Measurements from ENCODE around the gene EDIL3.

EDIL3 gene

DNA sequence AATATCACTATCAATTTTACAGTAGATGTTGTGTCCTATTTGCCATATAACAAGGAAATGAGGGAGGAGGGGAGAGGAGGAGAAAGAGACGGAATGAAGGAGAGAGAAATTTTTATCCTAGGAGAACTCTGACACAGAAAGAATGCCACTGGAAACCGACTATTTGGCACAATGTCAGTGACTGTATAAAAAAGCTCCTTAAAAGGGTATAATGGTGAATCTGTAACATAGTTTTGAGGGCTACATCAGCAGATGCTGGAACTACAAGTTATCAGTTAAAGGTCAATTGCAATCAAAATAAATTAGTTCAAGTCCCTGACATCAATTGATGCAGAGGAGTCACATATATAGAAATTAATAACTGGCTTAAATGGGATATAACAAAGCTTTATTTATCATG, 5.7 kb downstream of the EDIL3 start:
- no peaks in the 10 kb centered on the region for H4K20me1 ChIP-seq (ENCODE audit: insufficient read depth, low read length)
- TF ChIP-seq, protein P1, sequence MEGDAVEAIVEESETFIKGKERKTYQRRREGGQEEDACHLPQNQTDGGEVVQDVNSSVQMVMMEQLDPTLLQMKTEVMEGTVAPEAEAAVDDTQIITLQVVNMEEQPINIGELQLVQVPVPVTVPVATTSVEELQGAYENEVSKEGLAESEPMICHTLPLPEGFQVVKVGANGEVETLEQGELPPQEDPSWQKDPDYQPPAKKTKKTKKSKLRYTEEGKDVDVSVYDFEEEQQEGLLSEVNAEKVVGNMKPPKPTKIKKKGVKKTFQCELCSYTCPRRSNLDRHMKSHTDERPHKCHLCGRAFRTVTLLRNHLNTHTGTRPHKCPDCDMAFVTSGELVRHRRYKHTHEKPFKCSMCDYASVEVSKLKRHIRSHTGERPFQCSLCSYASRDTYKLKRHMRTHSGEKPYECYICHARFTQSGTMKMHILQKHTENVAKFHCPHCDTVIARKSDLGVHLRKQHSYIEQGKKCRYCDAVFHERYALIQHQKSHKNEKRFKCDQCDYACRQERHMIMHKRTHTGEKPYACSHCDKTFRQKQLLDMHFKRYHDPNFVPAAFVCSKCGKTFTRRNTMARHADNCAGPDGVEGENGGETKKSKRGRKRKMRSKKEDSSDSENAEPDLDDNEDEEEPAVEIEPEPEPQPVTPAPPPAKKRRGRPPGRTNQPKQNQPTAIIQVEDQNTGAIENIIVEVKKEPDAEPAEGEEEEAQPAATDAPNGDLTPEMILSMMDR (IDR thresholded peaks at IDR 0.05; ENCODE audit: low read length): no peak
- H3K4me1 ChIP-seq (ENCODE audit: insufficient read depth, low read length, severe bottlenecking): no peaks in the 10 kb centered on the region
- no peak overlapping the region for H2AFZ ChIP-seq (ENCODE audit: low read length)
- H3K79me2 ChIP-seq (ENCODE audit: insufficient read depth, low read length): no peaks in the 10 kb centered on the region
- H3K9ac ChIP-seq (ENCODE audit: low read length): no peak overlapping the region
- H3K9me2 ChIP-seq (ENCODE audit: low read depth, low read length): no peaks in the 10 kb centered on the region
- no peaks in the 10 kb centered on the region for H3K9me3 ChIP-seq (ENCODE audit: low read length)
- no peaks in the 10 kb centered on the region for H3F3A ChIP-seq (ENCODE audit: insufficient read depth, low read length)
- no peak overlapping the region for H3K27ac ChIP-seq (ENCODE audit: low read depth, low read length, poor library complexity, severe bottlenecking)
- no peaks in the 10 kb centered on the region for H3K27me3 ChIP-seq (ENCODE audit: insufficient read depth, low read length)
- H3K4me3 ChIP-seq (ENCODE audit: low read depth, low read length, poor library complexity, severe bottlenecking): no peak overlapping the region
- no peaks in the 10 kb centered on the region for H3K36me3 ChIP-seq (ENCODE audit: insufficient read depth, low read length)
- no peak overlapping the region for H3K4me2 ChIP-seq (ENCODE audit: low read length)

DNA sequence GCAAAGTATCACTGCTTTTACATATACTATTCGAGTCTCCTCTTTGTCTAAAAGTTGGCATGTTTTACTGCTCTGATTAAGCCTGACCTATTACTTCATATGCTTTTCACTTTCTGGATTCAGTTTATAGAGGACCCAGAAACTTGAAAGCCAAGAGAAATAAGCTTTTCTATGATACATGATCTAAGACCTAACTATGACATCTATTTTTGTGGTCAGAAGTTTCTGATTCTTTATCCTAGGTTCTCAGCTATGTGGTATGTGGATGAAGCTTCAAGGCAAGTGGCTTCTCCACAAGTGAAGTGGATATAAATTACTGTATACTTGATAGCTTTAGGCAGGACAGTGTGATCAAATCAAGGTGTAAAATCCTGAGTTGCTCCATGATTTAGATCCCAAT, 6.3 kb downstream of the EDIL3 start:
- H3K4me2 ChIP-seq (ENCODE audit: low read length): no peak overlapping the region
- H3K4me1 ChIP-seq (ENCODE audit: insufficient read depth, low read length, severe bottlenecking): no peaks in the 10 kb centered on the region
- no peak overlapping the region for H2AFZ ChIP-seq (ENCODE audit: low read length)
- no peaks in the 10 kb centered on the region for H3K9me2 ChIP-seq (ENCODE audit: low read depth, low read length)
- H3K79me2 ChIP-seq (ENCODE audit: insufficient read depth, low read length): no peaks in the 10 kb centered on the region
- H3K9me3 ChIP-seq (ENCODE audit: low read length): no peaks in the 10 kb centered on the region
- H3K27ac ChIP-seq (ENCODE audit: low read depth, low read length, poor library complexity, severe bottlenecking): no peak overlapping the region
- TF ChIP-seq, protein P1 (IDR thresholded peaks at IDR 0.05; ENCODE audit: low read length): no peak
- no peak for TF ChIP-seq EZH2 (IDR thresholded peaks at IDR 0.05; ENCODE audit: borderline replicate concordance, low read length)
- no peak overlapping the region for H3K9ac ChIP-seq (ENCODE audit: low read length)
- H4K20me1 ChIP-seq (ENCODE audit: insufficient read depth, low read length): no peaks in the 10 kb centered on the region
- no peak overlapping the region for H3K4me3 ChIP-seq (ENCODE audit: low read depth, low read length, poor library complexity, severe bottlenecking)
- no peaks in the 10 kb centered on the region for H3K27me3 ChIP-seq (ENCODE audit: insufficient read depth, low read length)
- H3K36me3 ChIP-seq (ENCODE audit: insufficient read depth, low read length): no peaks in the 10 kb centered on the region
- no peaks in the 10 kb centered on the region for H3F3A ChIP-seq (ENCODE audit: insufficient read depth, low read length)

DNA sequence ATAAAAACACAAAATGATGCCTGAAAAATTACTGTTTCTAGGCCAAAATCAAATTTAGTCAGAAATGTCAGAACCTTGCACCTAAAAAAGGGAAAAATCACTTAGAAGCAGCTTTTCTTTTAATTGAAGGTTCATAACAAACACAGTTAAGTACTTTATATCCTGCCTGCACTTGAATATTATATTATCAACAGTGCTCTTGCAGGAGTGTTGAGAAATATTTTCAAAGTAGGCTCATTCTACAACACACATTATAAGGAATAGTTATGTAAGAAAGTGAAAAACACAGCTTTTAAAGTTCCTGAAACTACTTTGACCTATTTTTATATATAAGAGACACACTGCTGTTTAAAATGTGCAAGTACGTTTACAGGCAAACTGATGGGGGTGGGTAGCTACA, 8.3 kb downstream of the EDIL3 start:
- no peaks in the 10 kb centered on the region for H4K20me1 ChIP-seq (ENCODE audit: insufficient read depth, low read length)
- H3F3A ChIP-seq (ENCODE audit: insufficient read depth, low read length): no peaks in the 10 kb centered on the region
- TF ChIP-seq, protein P1 (IDR thresholded peaks at IDR 0.05; ENCODE audit: low read length): no peak
- TF ChIP-seq EZH2 (IDR thresholded peaks at IDR 0.05; ENCODE audit: borderline replicate concordance, low read length): no peak
- H3K4me2 ChIP-seq (ENCODE audit: low read length): no peak overlapping the region
- no peaks in the 10 kb centered on the region for H3K27me3 ChIP-seq (ENCODE audit: insufficient read depth, low read length)
- H2AFZ ChIP-seq (ENCODE audit: low read length): no peak overlapping the region
- H3K4me1 ChIP-seq (ENCODE audit: insufficient read depth, low read length, severe bottlenecking): no peaks in the 10 kb centered on the region
- H3K36me3 ChIP-seq (ENCODE audit: insufficient read depth, low read length): no peaks in the 10 kb centered on the region
- H3K9me3 ChIP-seq (ENCODE audit: low read length): no peaks in the 10 kb centered on the region
- no peaks in the 10 kb centered on the region for H3K79me2 ChIP-seq (ENCODE audit: insufficient read depth, low read length)
- no peak overlapping the region for H3K27ac ChIP-seq (ENCODE audit: low read depth, low read length, poor library complexity, severe bottlenecking)
- H3K9me2 ChIP-seq (ENCODE audit: low read depth, low read length): no peaks in the 10 kb centered on the region
- no peak overlapping the region for H3K4me3 ChIP-seq (ENCODE audit: low read depth, low read length, poor library complexity, severe bottlenecking)
- H3K9ac ChIP-seq (ENCODE audit: low read length): no peak overlapping the region

All from OCI-LY1 (cell line).